H9 (cell line): ENCODE data around the gene PIGL. TPM values are rescaled to one million over a fixed set of nuclear protein-coding genes. Genes with fewer than 3 reads are reported as not detected.

Source experiments
- DNase-seq: peaks from one replicate; pipeline ENCODE4 v3.0.0-alpha.2; 2017
- H2AFZ ChIP-seq: one replicate; pipeline ENCODE4 v1.6.1; 2013; ENCODE audit warnings: mild to moderate bottlenecking, low read length, control low read depth, moderate library complexity
- H2AK5ac ChIP-seq: 2 replicates; pipeline ENCODE4 v1.6.1; 2013; ENCODE audit warnings: low read length, control low read depth, mixed read lengths; ENCODE audit not compliant: insufficient read length
- H2BK120ac ChIP-seq: one replicate; pipeline ENCODE4 v1.6.1; 2013; ENCODE audit warnings: low read depth, mild to moderate bottlenecking, low read length, control low read depth, inconsistent platforms; ENCODE audit not compliant: poor library complexity, severe bottlenecking
- H2BK12ac ChIP-seq: 2 replicates; pipeline ENCODE4 v1.6.1; 2013; ENCODE audit warnings: low read length, control low read depth, mixed read lengths, low read depth; ENCODE audit not compliant: insufficient read length
- H2BK15ac ChIP-seq: 2 replicates; pipeline ENCODE4 v1.6.1; 2013; ENCODE audit warnings: low read depth, low read length, control low read depth
- H2BK20ac ChIP-seq: one replicate; pipeline ENCODE4 v1.6.1; 2013; ENCODE audit warnings: low read depth, mild to moderate bottlenecking, low read length, control low read depth, inconsistent platforms; ENCODE audit not compliant: poor library complexity, severe bottlenecking
- H2BK5ac ChIP-seq: 2 replicates; pipeline ENCODE4 v1.6.1; 2013; ENCODE audit warnings: low read length, control low read depth, mixed read lengths; ENCODE audit not compliant: insufficient read length
- H3K14ac ChIP-seq: 2 replicates; pipeline ENCODE4 v1.6.1; 2013; ENCODE audit warnings: low read length, control low read depth; ENCODE audit not compliant: insufficient read depth
- H3K18ac ChIP-seq: 2 replicates; pipeline ENCODE4 v1.6.1; 2013; ENCODE audit warnings: low read depth, mild to moderate bottlenecking, mixed read lengths, low read length, control low read depth; ENCODE audit not compliant: insufficient read length
- H3K23ac ChIP-seq: 2 replicates; pipeline ENCODE4 v1.6.1; 2013; ENCODE audit warnings: low read length, control low read depth, mixed read lengths, low read depth; ENCODE audit not compliant: insufficient read length
- H3K23me2 ChIP-seq: 2 replicates; pipeline ENCODE4 v1.6.1; 2013; ENCODE audit warnings: low read depth, mild to moderate bottlenecking, mixed read lengths, low read length, control low read depth; ENCODE audit not compliant: insufficient read length, poor library complexity, severe bottlenecking
- H3K27ac ChIP-seq: 2 replicates; pipeline ENCODE4 v1.5.1; 2013; ENCODE audit warnings: low read length, control low read depth, mixed read lengths, low read depth; ENCODE audit not compliant: insufficient read length
- H3K27me3 ChIP-seq: 2 replicates; pipeline ENCODE4 v1.6.1; 2013; ENCODE audit warnings: low read length, control low read depth, inconsistent platforms; ENCODE audit not compliant: insufficient read depth
- H3K4ac ChIP-seq: 2 replicates; pipeline ENCODE4 v1.6.1; 2013; ENCODE audit warnings: low read depth, mild to moderate bottlenecking, control low read depth, inconsistent platforms, low read length, moderate library complexity
- H3K4me1 ChIP-seq: 2 replicates; pipeline ENCODE4 v1.6.1; 2013; ENCODE audit warnings: low read length, control low read depth, inconsistent platforms; ENCODE audit not compliant: insufficient read depth
- H3K4me2 ChIP-seq: 2 replicates; pipeline ENCODE4 v1.6.1; 2013; ENCODE audit warnings: low read length, control low read depth, mixed read lengths; ENCODE audit not compliant: insufficient read length, insufficient read depth
- H3K56ac ChIP-seq: 2 replicates; pipeline ENCODE4 v1.6.1; 2013; ENCODE audit warnings: low read depth, mild to moderate bottlenecking, mixed read lengths, low read length, control low read depth; ENCODE audit not compliant: insufficient read length
- H3K79me1 ChIP-seq: 2 replicates; pipeline ENCODE4 v1.6.1; 2013; ENCODE audit warnings: low read depth, mild to moderate bottlenecking, moderate library complexity, low read length, control low read depth, inconsistent platforms; ENCODE audit not compliant: insufficient read depth, poor library complexity, severe bottlenecking
- H3K79me2 ChIP-seq: 2 replicates; pipeline ENCODE4 v1.6.1; 2013; ENCODE audit warnings: low read length, control low read depth, inconsistent platforms; ENCODE audit not compliant: insufficient read depth
- H3K9ac ChIP-seq: 2 replicates; pipeline ENCODE4 v1.6.1; 2013; ENCODE audit warnings: low read length, control low read depth, mixed read lengths; ENCODE audit not compliant: insufficient read length; ENCODE audit errors: extremely low read depth
- H3K9me3 ChIP-seq: one replicate; pipeline ENCODE4 v1.6.1; 2013; ENCODE audit warnings: low read depth, low read length, inconsistent platforms; ENCODE audit not compliant: control insufficient read depth
- H3T11ph ChIP-seq: one replicate; pipeline ENCODE4 v1.6.1; 2013; ENCODE audit warnings: mild to moderate bottlenecking, low read length, control low read depth, inconsistent platforms
- H4K20me1 ChIP-seq: one replicate; pipeline ENCODE4 v1.6.1; 2013; ENCODE audit not compliant: control insufficient read depth, insufficient read length, insufficient read depth
- H4K5ac ChIP-seq: 2 replicates; pipeline ENCODE4 v1.6.1; 2013; ENCODE audit warnings: low read depth, mild to moderate bottlenecking, mixed read lengths, low read length, control low read depth; ENCODE audit not compliant: insufficient read length
- H4K8ac ChIP-seq: replicated peaks from 2 replicates; pipeline ENCODE4 v1.6.1; 2013; ENCODE audit warnings: low read length, control low read depth, mixed read lengths, low read depth; ENCODE audit not compliant: insufficient read length
- H4K91ac ChIP-seq: 2 replicates; pipeline ENCODE4 v1.6.1; 2013; ENCODE audit warnings: low read depth, mild to moderate bottlenecking, moderate library complexity, mixed read lengths, low read length, control low read depth; ENCODE audit not compliant: insufficient read length
- H3K27ac Mint-ChIP-seq, 3 experiments: 2 replicates in 2 of 3; 3 replicates in 1 of 3; pipeline ENCODE4 v1.8.0; 2020 to 2021; ENCODE audit warnings: mixed read lengths in 3 of 3, mild to moderate bottlenecking in 1 of 3, moderate library complexity in 1 of 3
- H3K27me3 Mint-ChIP-seq: 2 replicates; pipeline ENCODE4 v1.8.0; 2021; ENCODE audit warnings: low read depth, mild to moderate bottlenecking, moderate library complexity, mixed read lengths
- H3K36me3 Mint-ChIP-seq, 3 experiments: 2 replicates in 2 of 3; 3 replicates in 1 of 3; pipeline ENCODE4 v1.8.0; 2020 to 2021; ENCODE audit warnings: low read depth in 3 of 3, mixed read lengths in 3 of 3; ENCODE audit not compliant: insufficient read depth in 1 of 3
- H3K4me1 Mint-ChIP-seq, 2 experiments: 2 replicates each; pipeline ENCODE4 v1.8.0; 2020; ENCODE audit warnings: mixed read lengths in 2 of 2
- H3K4me3 Mint-ChIP-seq, 2 experiments: 2 replicates in 1 of 2; 3 replicates in 1 of 2; pipeline ENCODE4 v1.8.0; 2020 to 2021; ENCODE audit warnings: mild to moderate bottlenecking in 2 of 2, mixed read lengths in 2 of 2, moderate library complexity in 1 of 2
- H3K9me3 Mint-ChIP-seq, 2 experiments: 2 replicates in 1 of 2; 3 replicates in 1 of 2; pipeline ENCODE4 v1.8.0; 2020; ENCODE audit warnings: mild to moderate bottlenecking in 2 of 2, mixed read lengths in 2 of 2, moderate library complexity in 1 of 2
- CTCF ChIP-seq: fragments of 200-600 bp; sonication (generic); conservative IDR thresholded peaks from 3 replicates; pipeline ENCODE4 v1.8.0; 2021; ENCODE audit warnings: antibody characterized with exemption, mild to moderate bottlenecking
- WGBS: extraction: QIAGEN DNeasy Blood & Tissue Kit; methylation state at CpG from one replicate; pipeline ENCODE4 v1.1.7; 2013; ENCODE audit warnings: missing lambda C conversion rate, low lambda C conversion rate, mixed read lengths; ENCODE audit not compliant: insufficient read length; ENCODE audit errors: extremely low coverage; 5-methylcytosine and 5-hydroxymethylcytosine counted together
- total RNA-seq: library from RNA; stranded (reverse); gene quantifications from 2 replicates; pipeline ENCODE4 v1.2.1, GENCODE V29; 2021

The PIGL gene
- total RNA-seq, 1 experiment from 2014 or later = 21.6 TPM

GRCh38 chr17:16339402-16339801, 122.4 kb downstream of the PIGL start:
- TF ChIP-seq CTCF = no peak
- H3K14ac ChIP-seq = no peak overlapping the region
- no peak overlapping the region for H2BK12ac ChIP-seq
- no peak overlapping the region for H3K23ac ChIP-seq
- H2BK20ac ChIP-seq = no peak overlapping the region
- no CpG with 5 or more reads among the region's 1 CpG for WGBS
- H4K91ac ChIP-seq = no peak overlapping the region
- H3K9ac ChIP-seq = no peak overlapping the region
- no peak overlapping the region for H4K5ac ChIP-seq
- no peak overlapping the region for H3K27ac ChIP-seq
- Mint-ChIP-seq H3K4me1 (no peaks in the 10 kb centered on the region), H3K27ac (peak overlapping the region in 1 of 3 experiments; percentile 44; a peak in 1 of 7 replicates), H3K36me3 (peaks cover 22 to 30% (median 25%) of the 10 kb centered on the region in 3 experiments; a peak in 6 of 7 replicates), H3K9me3 (no peaks in the 10 kb centered on the region), H3K4me3 (no peak overlapping the region), H3K27me3 (no peaks in the 10 kb centered on the region)
- no peak overlapping the region for H3T11ph ChIP-seq
- H3K27me3 ChIP-seq = no peaks in the 10 kb centered on the region
- no peaks in the 10 kb centered on the region for H3K79me1 ChIP-seq
- no peaks in the 10 kb centered on the region for H3K79me2 ChIP-seq
- no peak overlapping the region for H2BK15ac ChIP-seq
- no peak overlapping the region for H3K4ac ChIP-seq
- no peak overlapping the region for H3K4me2 ChIP-seq
- H3K9me3 ChIP-seq = no peaks in the 10 kb centered on the region
- DNase-seq = no peak
- no peaks in the 10 kb centered on the region for H3K23me2 ChIP-seq
- H3K4me1 ChIP-seq = no peaks in the 10 kb centered on the region
- no peak overlapping the region for H2AK5ac ChIP-seq
- no peaks in the 10 kb centered on the region for H4K20me1 ChIP-seq
- H2AFZ ChIP-seq = no peak overlapping the region
- no peak overlapping the region for H4K8ac ChIP-seq
- no peak overlapping the region for H2BK5ac ChIP-seq
- no peak overlapping the region for H3K18ac ChIP-seq
- no peak overlapping the region for H3K56ac ChIP-seq
- H2BK120ac ChIP-seq = no peak overlapping the region
